Peyer's patch (tissue), 4 donors: ENCODE data around the gene ZEB1.
"Not testable (repeated sequence)": the region's sequence is repeated elsewhere in the genome, so short reads cannot be mapped to it uniquely, and the experiment has no call there.

ENCODE experiments used
- POLR2A ChIP-seq, 2 donors: fragments of 450-650 bp; IDR thresholded peaks; one replicate each; pipeline ENCODE4 v1.5.1; 2017; ENCODE audit warnings: antibody characterized with exemption in 2 of 2, mild to moderate bottlenecking in 2 of 2, moderate library complexity in 2 of 2
- TF ChIP-seq, protein P1 (sequence below), 6 experiments: fragments of 450-650 bp in 4 of 6; fragments of 200-600 bp in 2 of 6; sonication (generic) in 1 of 6; IDR thresholded peaks; one replicate each; pipeline ENCODE4 v1.5.1; 2017 to 2019; ENCODE audit warnings: antibody characterized with exemption in 6 of 6, mild to moderate bottlenecking in 3 of 6, moderate library complexity in 1 of 6

GRCh38 chr10:31361475-31361874 is 42.5 kb downstream of the ZEB1 start:
- TF ChIP-seq, protein P1, sequence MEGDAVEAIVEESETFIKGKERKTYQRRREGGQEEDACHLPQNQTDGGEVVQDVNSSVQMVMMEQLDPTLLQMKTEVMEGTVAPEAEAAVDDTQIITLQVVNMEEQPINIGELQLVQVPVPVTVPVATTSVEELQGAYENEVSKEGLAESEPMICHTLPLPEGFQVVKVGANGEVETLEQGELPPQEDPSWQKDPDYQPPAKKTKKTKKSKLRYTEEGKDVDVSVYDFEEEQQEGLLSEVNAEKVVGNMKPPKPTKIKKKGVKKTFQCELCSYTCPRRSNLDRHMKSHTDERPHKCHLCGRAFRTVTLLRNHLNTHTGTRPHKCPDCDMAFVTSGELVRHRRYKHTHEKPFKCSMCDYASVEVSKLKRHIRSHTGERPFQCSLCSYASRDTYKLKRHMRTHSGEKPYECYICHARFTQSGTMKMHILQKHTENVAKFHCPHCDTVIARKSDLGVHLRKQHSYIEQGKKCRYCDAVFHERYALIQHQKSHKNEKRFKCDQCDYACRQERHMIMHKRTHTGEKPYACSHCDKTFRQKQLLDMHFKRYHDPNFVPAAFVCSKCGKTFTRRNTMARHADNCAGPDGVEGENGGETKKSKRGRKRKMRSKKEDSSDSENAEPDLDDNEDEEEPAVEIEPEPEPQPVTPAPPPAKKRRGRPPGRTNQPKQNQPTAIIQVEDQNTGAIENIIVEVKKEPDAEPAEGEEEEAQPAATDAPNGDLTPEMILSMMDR (IDR thresholded peaks at IDR 0.05), result not testable (repeated sequence)
- not testable (repeated sequence) for TF ChIP-seq POLR2A (IDR thresholded peaks at IDR 0.05)
